IPS-NIHi7 (cell line): ENCODE data around the gene COPB2.
"Not testable (repeated sequence)": the region's sequence is repeated elsewhere in the genome, so short reads cannot be mapped to it uniquely, and the experiment has no call there.

Experiments
- DNase-seq: peaks from one replicate; pipeline ENCODE4 v3.0.0; 2012; ENCODE audit warnings: mixed read lengths; ENCODE audit errors: extremely low spot score

The COPB2 gene

DNA sequence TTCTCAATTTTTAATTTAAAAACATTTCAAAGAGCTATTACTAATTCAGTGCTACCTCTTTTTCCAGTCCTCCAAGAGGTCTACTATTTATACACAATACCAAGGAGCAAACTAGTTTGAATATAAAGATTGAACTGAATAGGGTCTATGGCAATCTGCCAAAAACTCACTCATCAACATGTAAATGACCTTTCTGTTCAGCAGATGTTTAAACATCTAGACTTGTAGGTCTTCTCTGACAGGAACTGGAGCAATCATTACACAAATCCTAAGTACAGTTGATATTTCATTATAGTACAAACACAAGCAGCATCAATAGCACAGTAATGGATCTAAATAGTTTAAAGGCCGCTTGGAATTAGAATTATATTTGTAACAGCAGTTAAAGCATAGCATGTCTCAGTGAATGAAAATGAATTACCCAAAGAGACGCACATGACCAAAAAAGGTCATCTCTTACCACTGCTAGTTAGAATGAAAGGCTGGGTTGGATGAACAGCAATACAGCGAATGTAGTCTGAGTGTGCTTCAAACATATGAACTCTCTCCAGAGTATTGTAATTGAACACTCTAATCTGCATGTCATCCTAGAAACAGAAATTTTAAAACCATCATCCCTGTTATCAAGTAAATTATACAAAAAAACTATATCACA lies 10.7 kb downstream of the COPB2 start:
- no peak for DNase-seq

DNA sequence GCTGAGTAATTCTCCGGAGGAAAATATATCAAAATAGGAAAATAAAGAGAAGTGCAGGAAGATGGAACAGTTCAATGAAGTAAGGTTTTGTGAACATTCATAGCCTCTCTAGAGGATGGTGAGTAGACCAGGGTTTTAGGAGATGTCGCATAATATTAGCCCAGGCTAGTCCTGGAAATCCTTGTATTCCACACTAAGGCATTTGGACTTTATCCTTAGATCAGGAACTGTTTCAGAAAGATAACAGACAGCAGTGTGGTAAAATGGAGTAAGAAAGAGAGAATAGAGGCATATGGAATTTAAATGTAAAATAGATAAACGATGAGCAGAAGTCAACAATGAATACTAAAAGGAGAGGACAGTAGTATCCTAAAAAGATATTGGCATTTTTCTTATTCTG lies 12.1 kb downstream of the COPB2 start:
- no peak for DNase-seq

DNA sequence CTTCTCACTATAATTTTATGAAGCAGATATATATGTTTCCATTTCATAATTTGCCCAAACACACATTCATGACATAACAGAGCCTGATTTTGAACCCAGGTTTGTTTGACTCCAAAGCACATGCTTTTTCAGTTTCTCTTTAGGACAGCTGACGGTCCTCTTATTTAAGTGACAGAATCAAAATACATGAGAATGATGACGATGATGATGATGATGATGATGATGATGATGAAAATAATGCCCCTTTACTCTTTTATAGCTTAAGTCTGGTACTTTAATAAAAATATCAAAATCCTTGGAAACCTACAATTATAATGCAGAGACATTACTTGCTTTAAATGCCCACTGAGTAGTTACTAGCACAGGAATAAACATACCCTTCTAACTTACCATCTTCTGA lies 15.3 kb downstream of the COPB2 start:
- no peak for DNase-seq

DNA sequence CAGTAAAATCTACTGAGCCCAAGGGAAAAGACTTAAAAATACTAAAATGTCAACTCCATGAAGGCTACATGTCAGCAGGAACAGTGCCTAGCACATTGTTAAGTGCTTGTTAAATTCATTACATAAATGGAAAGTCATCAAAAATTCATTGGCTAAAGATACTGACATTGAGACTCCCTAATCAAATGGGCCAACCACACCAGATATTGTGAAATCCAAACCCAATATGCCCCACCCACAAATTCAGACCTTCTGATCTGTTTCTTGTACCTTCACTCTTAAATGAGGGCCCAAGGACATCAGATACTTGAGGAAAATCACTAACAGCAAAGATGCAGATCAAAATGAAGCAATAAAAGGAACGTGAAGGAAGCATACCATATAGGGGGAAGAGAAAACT lies 24.9 kb downstream of the COPB2 start:
- no peak for DNase-seq

DNA sequence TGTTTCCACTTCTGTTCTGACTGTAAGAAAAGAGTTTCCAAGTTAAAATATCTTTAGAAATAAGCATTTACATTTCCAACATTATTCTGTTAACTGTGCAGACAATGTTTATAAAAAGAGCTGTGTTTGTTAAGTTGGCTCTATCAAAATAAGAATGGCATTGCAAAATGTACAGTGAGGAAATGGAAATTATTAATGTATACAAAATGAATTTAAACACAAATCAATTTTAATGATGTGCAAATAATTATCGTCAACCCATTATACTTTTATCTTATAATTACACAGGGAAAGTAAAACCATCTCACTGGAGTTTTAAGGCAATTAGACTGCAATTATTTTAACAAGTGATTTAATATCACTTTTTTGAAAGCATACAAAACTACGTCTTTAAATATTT lies 28.2 kb downstream of the COPB2 start:
- no peak for DNase-seq

DNA sequence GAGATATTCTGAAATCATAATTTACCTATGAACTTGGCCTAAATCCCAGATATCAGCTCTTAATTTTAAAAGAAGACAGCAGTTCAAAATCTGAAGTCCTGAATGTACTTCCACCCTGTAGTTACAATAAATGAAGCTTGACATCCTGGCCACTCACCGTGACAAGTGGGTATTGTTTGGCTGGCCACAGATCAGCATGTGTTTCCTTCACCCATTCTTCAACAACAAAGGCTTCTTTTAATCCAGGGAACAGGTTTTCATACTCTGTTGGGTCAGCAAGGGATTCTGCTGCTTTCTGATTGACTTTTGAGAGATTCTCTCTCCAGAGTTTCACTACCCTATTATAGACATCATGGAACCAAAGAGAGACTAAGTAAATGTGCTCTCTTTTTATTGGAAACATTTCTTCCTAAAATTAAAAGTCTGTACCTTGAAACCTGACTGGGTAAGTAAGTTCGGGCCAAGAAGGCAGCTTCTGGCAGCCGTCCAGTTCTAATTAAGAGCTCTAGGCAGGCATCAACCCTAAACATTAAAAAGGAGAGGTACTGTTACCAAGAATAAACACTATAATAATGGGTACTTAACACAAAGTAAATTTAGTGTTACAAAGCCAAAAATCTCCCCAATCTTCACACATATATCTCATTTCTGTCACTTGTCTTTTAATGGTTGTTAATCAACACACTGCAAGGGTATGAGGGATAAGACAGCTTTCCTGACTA lies 30.4 kb downstream of the COPB2 start:
- DNase-seq, result no peak

DNA sequence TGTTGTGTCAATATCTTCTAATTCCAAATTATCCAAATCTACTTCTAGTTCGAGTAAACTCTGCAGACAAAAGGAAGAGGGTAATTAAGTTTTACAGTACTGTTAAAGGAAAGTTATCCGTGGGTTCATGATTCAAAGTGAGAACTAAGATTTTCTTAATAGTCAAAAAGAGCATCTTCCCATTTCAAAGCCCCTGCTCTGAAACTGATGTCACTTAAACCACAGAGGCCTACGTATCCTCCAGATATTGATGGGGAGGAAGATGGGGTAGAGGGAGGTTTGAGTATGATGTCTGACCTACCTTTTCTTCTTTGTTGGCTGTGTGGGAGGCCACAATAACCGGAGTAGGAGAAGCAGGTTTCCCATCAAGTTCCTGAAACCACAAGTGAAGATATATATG lies 31.5 kb downstream of the COPB2 start:
- DNase-seq, result no peak

DNA sequence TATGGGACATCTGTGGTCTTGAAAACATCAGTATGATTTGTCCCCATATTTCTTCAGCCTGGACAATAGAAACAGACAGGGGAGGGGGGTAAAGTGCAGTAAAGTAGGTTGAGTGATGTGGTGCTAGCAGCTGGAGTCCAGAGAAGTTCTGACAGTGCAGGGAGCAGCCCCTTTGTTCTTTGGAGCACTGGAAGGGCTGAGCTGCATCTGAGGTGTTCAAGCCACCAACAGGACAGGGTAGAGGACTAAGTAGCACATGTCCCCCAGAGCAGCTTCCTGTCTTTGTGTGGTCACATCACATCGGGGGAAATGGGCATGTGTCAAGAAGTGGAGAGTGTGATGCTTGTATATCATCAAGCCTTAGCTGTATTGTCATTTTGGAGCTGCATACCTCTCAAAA lies 33.6 kb downstream of the COPB2 start:
- DNase-seq, result no peak

DNA sequence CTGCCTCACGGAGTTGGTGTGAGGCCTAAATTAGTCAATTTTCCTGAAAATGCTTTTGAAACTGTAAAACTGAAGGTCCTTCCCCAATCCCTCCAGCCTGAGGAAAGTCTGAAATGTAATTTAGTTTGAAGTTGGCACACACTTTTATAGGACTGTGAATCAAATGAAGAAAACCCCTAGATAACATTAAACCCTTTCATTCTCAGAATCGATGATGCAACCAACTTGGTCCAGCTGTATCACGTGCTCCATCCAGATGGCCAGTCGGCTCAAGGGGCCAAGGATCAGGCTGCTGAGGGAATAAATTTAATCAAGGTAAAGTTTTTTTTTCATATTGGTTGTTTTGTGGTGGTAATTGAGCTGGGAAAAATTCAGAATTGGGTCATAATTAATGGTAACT lies 34.0 kb downstream of the COPB2 start:
- no peak for DNase-seq

DNA sequence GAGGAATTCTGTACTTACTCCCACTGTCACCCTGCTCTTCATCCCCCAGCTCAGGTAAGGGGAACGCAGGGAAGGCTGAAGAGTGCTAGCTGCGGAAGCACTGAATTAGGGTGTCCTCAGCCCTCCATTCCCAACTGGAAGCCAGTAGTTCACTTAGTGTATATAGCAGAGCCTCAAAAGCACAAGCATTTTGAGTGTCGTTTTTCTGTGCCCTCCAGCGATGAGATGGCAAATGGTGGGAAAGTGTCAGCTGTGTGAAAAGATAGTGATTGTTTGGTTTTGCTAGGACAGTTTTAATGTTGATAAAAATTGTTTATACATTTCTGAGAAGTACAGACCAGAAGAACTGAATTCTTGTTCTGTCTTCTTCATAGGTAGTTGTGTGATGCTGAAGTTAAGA lies 34.8 kb downstream of the COPB2 start:
- DNase-seq, result no peak

DNA sequence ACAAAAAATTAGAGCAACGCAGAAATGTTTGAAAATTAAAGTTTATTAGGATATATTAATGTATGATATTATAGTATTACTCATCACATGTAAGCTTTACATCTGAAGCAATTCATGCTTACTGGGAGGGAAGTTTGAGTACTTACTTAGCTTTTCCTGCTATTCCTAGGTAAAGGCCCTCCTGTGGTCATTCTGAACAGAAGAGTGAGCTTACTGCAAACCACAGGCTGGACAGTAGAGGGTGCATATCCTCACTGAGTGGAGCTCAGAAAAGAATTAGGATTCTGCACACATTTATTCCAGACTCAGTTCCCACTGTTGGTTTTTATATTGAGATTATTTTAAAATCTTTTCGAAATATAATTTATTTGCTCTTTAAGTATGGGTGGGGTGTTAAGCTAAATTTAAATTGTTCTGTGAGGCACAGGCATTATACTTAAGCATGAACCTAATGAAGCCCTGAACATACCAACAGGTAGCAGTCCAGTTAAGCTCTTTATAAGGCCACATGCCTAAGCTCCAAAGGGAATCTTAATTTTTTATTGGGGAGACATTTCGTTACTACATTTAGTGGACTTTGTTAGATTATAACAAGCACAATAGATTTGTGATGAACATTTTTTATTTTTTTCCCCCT lies 35.4 kb downstream of the COPB2 start:
- peak; percentile 60 for DNase-seq

DNA sequence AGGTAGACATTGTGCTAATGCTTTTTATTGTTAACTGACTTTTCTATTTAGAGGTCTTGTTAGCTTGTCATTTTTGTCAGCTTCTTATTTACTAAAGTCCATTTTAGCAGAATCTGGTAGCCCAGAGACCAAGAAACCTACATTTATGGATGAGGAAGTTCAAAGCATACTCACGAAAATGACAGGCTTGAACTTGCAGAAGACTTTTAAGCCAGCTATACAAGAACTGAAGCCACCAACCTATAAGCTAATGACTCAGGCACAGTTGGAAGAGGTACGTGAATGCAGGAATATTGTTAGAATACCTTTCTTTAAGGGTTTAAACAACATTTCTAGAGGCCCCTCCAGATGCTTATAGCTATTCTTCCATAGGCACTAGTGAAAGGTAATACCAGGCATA lies 42.7 kb downstream of the COPB2 start:
- DNase-seq, result no peak

DNA sequence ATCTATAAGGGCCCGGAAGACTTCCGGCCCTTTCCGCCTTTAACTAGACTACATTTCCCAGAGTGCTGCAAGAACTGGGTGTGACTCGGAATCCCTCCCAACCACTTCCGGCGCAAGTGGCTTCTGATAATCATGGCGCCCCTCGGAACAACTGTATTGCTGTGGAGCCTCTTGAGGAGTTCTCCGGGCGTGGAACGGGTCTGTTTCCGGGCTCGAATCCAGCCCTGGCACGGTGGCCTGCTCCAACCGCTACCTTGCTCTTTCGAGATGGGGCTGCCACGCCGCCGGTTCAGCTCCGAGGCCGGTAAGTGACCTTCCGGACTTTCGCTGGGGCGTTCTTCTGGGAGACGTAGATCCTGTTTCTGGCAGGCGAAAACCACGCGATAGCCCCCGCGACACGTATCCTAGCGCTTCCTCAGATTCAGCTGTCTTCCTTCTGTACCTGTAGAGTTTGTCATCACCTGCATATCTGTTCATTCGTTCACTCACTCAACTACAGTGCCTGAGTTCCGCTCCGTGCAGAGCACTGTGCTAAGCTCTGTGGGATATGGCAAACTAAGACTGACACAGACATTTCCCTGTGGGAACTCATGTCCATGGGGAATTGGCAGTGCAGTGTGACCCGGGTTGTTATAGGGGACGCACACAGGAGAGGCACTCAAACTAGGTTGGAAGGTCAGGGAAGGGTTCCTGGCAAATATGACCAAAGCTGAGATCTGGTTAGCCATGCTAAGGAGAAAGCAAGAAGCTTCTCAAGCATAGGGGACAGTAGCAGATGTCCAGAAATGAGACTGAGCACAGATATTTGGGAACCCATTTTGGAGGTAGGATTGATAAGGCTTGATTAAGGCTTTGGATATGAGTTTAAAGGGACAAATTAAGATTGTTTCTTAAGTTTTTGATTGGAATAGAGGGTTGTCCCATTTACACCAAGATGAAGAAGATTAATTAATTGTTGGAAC lies 45.3 kb downstream of the COPB2 start, which contains the start of gene MRPS22:
TSS of gene MRPS22 (plus strand) at position 126 of the 962 bp plus-strand sequence. CDS start at position 133, 7 bp downstream.
- DNase-seq, result peak; percentile 90

DNA sequence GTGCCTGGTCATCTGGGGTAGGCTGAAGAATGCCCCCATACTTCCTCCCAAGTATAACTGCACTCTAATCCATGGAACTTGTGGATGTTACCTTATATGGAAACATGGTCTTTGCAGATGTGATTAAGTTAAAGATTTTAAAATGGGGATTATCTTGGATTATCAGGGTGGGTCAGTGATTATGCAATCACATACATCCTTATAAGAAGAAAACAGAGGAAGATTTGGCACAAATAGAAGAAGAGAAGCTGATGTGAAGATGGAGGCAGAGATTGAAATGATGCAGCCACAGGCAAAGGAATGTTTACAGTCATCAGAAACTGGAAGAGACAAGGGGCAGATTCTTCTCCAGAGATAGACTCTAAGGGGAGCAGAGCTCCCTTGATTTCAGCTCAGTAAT lies 47.4 kb downstream of the COPB2 start:
- DNase-seq, result no peak

DNA sequence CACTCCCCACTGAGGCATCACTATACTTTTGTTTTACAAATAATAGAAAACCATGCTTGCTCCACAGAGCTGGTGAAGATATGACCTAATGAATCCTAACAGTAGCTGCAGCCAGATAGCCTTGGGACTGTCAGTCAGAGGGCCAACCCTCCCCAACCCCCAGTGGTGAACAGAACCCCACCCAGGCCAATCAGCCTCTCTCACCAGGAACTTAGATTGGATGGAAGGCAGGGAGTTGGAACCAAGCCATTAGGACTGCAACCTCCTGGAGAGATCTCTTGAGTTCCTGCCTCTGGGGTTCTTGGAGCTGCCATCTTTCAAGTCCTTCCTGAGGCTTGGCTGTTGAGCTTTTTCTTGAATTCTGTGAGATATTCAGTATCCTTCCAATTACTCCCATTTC lies 48.7 kb downstream of the COPB2 start:
- DNase-seq, result no peak

DNA sequence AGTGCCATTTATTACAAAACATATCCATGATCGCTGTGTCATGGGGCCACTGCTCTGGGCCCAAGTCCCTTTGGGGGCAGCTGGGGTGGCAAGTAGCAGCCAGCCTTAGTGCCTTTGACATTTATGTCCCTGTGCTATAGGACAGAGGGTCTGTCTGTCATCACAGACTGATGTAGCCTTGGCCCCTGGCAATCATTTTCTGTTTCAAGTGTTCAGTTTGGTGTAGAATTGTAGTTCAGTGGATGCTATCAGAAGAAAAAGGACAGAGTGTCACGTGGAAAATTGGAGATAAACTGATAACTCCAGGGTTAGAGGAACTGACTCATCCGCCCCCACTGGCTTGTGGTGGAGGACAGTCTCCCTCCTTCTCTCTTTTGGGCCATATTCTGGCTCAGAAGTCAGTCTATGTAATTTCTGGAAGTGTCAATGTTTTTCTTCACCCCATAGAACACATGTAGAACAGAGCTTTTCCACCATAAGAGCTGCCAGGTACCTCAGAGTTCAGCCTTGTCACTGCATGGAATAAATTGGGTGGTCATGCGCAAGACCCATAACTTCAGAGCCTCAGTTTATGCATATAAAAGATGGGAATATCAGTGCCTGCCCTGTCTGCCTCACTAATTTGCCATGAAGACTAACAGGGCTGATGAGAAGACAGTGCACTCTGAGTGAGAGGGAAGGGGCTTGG lies 50.1 kb downstream of the COPB2 start:
- no peak for DNase-seq

DNA sequence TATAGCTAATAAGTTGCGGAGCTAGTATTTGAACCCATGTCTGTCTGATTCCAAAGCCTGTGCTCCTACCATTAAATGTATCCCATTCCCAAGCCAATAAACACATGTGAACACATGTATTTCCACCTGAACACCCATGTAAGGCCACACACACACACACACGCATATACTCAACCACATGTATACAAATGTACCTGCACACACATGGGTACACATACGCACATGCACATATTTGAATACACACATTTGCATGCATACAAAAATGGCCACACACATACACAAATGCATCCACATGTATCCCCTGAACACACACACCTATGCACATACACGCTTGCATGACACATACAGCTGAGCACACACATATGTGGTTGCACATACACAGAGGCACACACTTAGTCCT lies 51.0 kb downstream of the COPB2 start:
- no peak for DNase-seq

DNA sequence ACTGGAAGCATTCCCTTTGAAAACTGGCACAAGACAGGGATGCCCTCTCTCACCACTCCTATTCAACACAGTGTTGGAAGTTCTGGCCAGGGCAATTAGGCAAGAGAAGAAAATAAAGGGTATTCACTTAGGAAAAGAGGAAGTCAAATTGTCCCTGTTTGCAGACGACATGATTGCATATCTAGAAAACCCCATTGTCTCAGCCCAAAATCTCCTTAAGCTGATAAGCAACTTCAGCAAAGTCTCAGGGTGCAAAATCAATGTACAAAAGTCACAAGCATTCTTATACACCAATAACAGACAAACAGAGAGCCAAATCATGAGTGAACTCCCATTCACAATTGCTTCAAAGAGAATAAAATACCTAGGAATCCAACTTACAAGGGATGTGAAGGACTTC lies 54.8 kb downstream of the COPB2 start:
- DNase-seq, result not testable (repeated sequence)

DNA sequence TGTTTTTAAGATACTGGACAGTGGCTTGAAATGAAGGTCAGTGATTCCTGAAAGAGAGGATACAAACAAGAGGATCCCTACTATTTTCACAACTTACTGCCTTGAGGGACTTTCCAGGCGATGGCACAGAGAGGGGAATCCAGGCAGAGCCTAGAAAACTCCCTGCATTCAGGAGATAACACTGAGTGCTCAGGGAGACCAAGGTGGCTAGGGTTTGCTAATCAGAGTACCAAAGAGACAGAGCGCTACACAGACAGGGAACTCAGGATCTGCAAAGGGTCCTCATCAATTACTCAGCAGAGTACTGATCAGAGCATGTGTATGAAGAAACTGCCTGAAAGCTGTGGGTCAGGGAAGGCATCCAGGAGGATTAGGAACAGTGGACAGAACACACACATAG lies 57.4 kb downstream of the COPB2 start:
- no peak for DNase-seq

DNA sequence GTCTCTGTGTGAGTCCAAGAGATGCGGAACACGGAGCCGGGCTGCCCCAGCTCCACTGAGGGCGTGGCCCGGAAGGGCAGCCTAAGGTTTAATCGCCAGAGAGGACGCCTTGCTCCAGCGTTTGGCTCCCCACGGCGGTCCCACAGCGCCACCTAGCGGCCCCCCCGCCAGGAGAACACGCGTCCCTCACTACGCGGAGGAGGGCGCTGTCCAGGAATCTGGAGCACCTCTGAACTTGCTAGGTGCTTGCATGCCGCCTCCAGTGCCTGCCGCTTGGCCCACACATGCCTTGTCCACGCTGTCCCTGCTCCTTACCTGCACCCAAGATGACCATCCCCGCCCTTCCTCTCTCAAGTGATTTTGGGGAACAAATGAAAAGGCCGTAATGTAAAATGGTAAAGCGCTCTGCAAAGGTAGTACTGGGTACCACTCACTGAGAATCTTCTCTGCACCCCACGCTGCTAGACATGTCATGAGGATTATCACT lies 60.0 kb downstream of the COPB2 start:
- DNase-seq, result peak; percentile 98

DNA sequence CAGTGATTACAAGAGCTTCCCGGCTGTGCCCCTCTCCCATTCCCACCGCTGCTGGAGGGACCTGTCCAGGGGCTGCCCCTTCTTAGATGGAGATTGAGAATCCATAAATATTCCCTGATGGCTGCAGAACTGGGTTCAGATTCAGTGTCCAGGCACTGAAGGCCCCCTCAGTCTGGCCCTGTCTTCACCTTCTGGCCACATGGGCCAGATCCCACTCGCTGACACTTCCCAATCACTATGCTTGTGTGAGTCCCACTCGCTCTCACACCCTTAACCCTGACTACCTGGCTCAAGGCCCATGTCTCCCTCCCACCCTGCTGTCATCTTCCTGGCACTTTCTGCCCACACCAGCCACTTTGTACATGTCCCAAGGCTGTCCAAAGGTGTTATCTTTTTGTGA lies 61.1 kb downstream of the COPB2 start:
- no peak for DNase-seq
